Endodermal cell (in vitro differentiated cells): ENCODE measurements around the gene PRDM16. TPM values are rescaled to one million over a fixed set of nuclear protein-coding genes. Genes with fewer than 3 reads are reported as not detected.

Experiments used
- DNase-seq: peaks from one replicate; pipeline ENCODE4 v3.0.0-alpha.2; 2017
- H3K27ac ChIP-seq: 2 replicates; pipeline ENCODE4 v1.5.1; 2013; ENCODE audit warnings: mild to moderate bottlenecking, low read depth, low read length, moderate library complexity
- H3K27me3 ChIP-seq: 2 replicates; pipeline ENCODE4 v1.6.1; 2013; ENCODE audit warnings: mild to moderate bottlenecking, low read length, moderate library complexity; ENCODE audit not compliant: insufficient read depth, control insufficient read depth, poor library complexity, severe bottlenecking
- H3K36me3 ChIP-seq: 2 replicates; pipeline ENCODE4 v1.7.0; 2013; ENCODE audit warnings: mild to moderate bottlenecking, low read length, moderate library complexity; ENCODE audit not compliant: control insufficient read depth, insufficient read depth
- H3K4me1 ChIP-seq: one replicate; pipeline ENCODE4 v1.7.0; 2013; ENCODE audit warnings: low read length; ENCODE audit not compliant: control insufficient read depth, insufficient read depth
- H3K4me3 ChIP-seq: 2 replicates; pipeline ENCODE4 v1.5.1; 2013; ENCODE audit warnings: mild to moderate bottlenecking, low read length, moderate library complexity
- H3K9ac ChIP-seq: 2 replicates; pipeline ENCODE4 v1.6.1; 2013; ENCODE audit warnings: mild to moderate bottlenecking, low read length, moderate library complexity; ENCODE audit not compliant: poor library complexity, severe bottlenecking; ENCODE audit errors: extremely low read depth
- H3K9me3 ChIP-seq: 2 replicates; pipeline ENCODE4 v1.6.1; 2013; ENCODE audit warnings: mild to moderate bottlenecking, low read length, moderate library complexity; ENCODE audit not compliant: control insufficient read depth
- H3K27ac Mint-ChIP-seq: 2 replicates; pipeline ENCODE4 v1.8.0; 2020; ENCODE audit warnings: mixed read lengths
- H3K27me3 Mint-ChIP-seq: 2 replicates; pipeline ENCODE4 v1.8.0; 2021; ENCODE audit warnings: mild to moderate bottlenecking, mixed read lengths; ENCODE audit not compliant: insufficient read depth
- H3K36me3 Mint-ChIP-seq: 2 replicates; pipeline ENCODE4 v1.8.0; 2020; ENCODE audit warnings: low read depth, mixed read lengths
- H3K4me1 Mint-ChIP-seq: 2 replicates; pipeline ENCODE4 v1.8.0; 2020; ENCODE audit warnings: mixed read lengths
- H3K4me3 Mint-ChIP-seq: 2 replicates; pipeline ENCODE4 v1.8.0; 2020; ENCODE audit warnings: mild to moderate bottlenecking, moderate library complexity, mixed read lengths
- H3K9me3 Mint-ChIP-seq: 2 replicates; pipeline ENCODE4 v1.8.0; 2020; ENCODE audit warnings: mild to moderate bottlenecking, mixed read lengths
- CTCF ChIP-seq: fragments of 200-600 bp; sonication (generic); conservative IDR thresholded peaks from 2 replicates; pipeline ENCODE4 v1.5.0; 2021; ENCODE audit warnings: antibody characterized with exemption, mild to moderate bottlenecking
- WGBS, 2 experiments: methylation state at CpG; one replicate each; pipeline versions ENCODE4 v1.1.5 to v1.1.7; 2013; ENCODE audit warnings: missing lambda C conversion rate in 2 of 2, mixed read lengths in 1 of 2; ENCODE audit not compliant: insufficient coverage in 1 of 2, insufficient read length in 1 of 2; 5-methylcytosine and 5-hydroxymethylcytosine counted together
- total RNA-seq, 2 donors: library from RNA; stranded (reverse); fragmentation: NEBNext Ultra II Directional in 1 of 2; extraction: Animal tissue kit (Norgen Biotek cat#: 25700) in 1 of 2; gene quantifications; 2 replicates in 1 of 2; 3 replicates in 1 of 2; pipeline ENCODE4 v1.2.1, GENCODE V29; 2021

The PRDM16 gene
- total RNA-seq, 2 donors from 2014 or later: 2.1 to 4.0 TPM

GRCh38 chr1:3135744-3136455 lies 66.9 kb downstream of the PRDM16 start:
- Histone ChIP-seq H3K27me3 (no peaks in the 10 kb centered on the region), H3K27ac (no peak overlapping the region), H3K4me1 (peaks cover 23% of the 10 kb centered on the region), H3K4me3 (no peak overlapping the region), H3K9me3 (no peaks in the 10 kb centered on the region), H3K9ac (no peak overlapping the region), H3K36me3 (no peaks in the 10 kb centered on the region)
- no peaks in the 10 kb centered on the region for H3K36me3 Mint-ChIP-seq
- no peak overlapping the region for H3K4me3 Mint-ChIP-seq
- H3K9me3 Mint-ChIP-seq: no peaks in the 10 kb centered on the region
- no peaks in the 10 kb centered on the region for H3K27me3 Mint-ChIP-seq
- H3K4me1 Mint-ChIP-seq: peaks cover 11% of the 10 kb centered on the region
- H3K27ac Mint-ChIP-seq: peak overlapping the region; percentile 72
- no peak for DNase-seq
- TF ChIP-seq CTCF: no peak
- 88 to 95% methylated on average over 22 to 35 of the region's 35 CpGs for WGBS, 2 experiments

- Histone ChIP-seq H3K27me3 (no peaks in the 10 kb centered on the region), H3K27ac (no peak overlapping the region), H3K9me3 (no peaks in the 10 kb centered on the region), H3K4me1 (peaks cover 23% of the 10 kb centered on the region), H3K9ac (no peak overlapping the region), H3K4me3 (no peak overlapping the region), H3K36me3 (no peaks in the 10 kb centered on the region)
- Mint-ChIP-seq H3K36me3 (no peaks in the 10 kb centered on the region), H3K27me3 (no peaks in the 10 kb centered on the region), H3K4me3 (no peak overlapping the region), H3K9me3 (no peaks in the 10 kb centered on the region), H3K4me1 (peaks cover 11% of the 10 kb centered on the region), H3K27ac (peak overlapping the region; percentile 30)
- WGBS, 2 experiments: 84 to 100% methylated on average over 2 to 5 of the region's 5 CpGs
- DNase-seq: no peak
- no peak for TF ChIP-seq CTCF
Observed at GRCh38 chr1:3136532-3136931, 67.5 kb downstream of the PRDM16 start.

GRCh38 chr1:3137111-3138100 lies 68.4 kb downstream of the PRDM16 start:
- H3K27me3 Mint-ChIP-seq: no peaks in the 10 kb centered on the region
- H3K27me3 ChIP-seq: no peaks in the 10 kb centered on the region
- H3K4me1 Mint-ChIP-seq: peaks cover 11% of the 10 kb centered on the region
- H3K9ac ChIP-seq: no peak overlapping the region
- H3K4me1 ChIP-seq: peaks cover 23% of the 10 kb centered on the region
- no peak overlapping the region for H3K4me3 Mint-ChIP-seq
- H3K9me3 ChIP-seq: no peaks in the 10 kb centered on the region
- H3K27ac ChIP-seq: no peak overlapping the region
- DNase-seq: no peak
- no peaks in the 10 kb centered on the region for H3K36me3 ChIP-seq
- H3K36me3 Mint-ChIP-seq: no peaks in the 10 kb centered on the region
- no peak overlapping the region for H3K27ac Mint-ChIP-seq
- H3K9me3 Mint-ChIP-seq: no peaks in the 10 kb centered on the region
- 91% methylated on average over 17 to 28 of the region's 28 CpGs for WGBS, 2 experiments
- no peak overlapping the region for H3K4me3 ChIP-seq
- no peak for TF ChIP-seq CTCF
